Karpas-422 (cell line): ENCODE data around the gene LRRC18. TPM values are rescaled to one million over a fixed set of nuclear protein-coding genes. Genes with fewer than 3 reads are reported as not detected.

Source experiments
- DNase-seq: peaks from one replicate; pipeline ENCODE4 v3.0.0-alpha.2; 2015
- H2AFZ ChIP-seq: fragments of 200-600 bp; sonication (generic); 2 replicates; pipeline ENCODE4 v1.6.1; 2014; ENCODE audit warnings: antibody characterized with exemption, low read length, mixed read lengths
- H3K27ac ChIP-seq: fragments of 200-600 bp; sonication (generic); 2 replicates; pipeline ENCODE4 v1.5.1; 2014; ENCODE audit warnings: mild to moderate bottlenecking, low read length, moderate library complexity
- H3K27me3 ChIP-seq: fragments of 200-600 bp; sonication (generic); 2 replicates; pipeline ENCODE4 v1.6.1; 2014; ENCODE audit warnings: low read length, mixed read lengths
- H3K36me3 ChIP-seq: fragments of 200-600 bp; sonication (generic); 2 replicates; pipeline ENCODE4 v1.6.1; 2014; ENCODE audit warnings: low read length, mixed read lengths; ENCODE audit not compliant: insufficient read depth
- H3K4me1 ChIP-seq: fragments of 200-600 bp; sonication (generic); 2 replicates; pipeline ENCODE4 v1.6.1; 2014; ENCODE audit warnings: mild to moderate bottlenecking, low read length, mixed read lengths
- H3K4me2 ChIP-seq: fragments of 200-600 bp; sonication (generic); 2 replicates; pipeline ENCODE4 v1.6.1; 2014; ENCODE audit warnings: low read length, low read depth, mild to moderate bottlenecking; ENCODE audit not compliant: poor library complexity, severe bottlenecking
- H3K4me3 ChIP-seq: fragments of 200-600 bp; sonication (generic); 2 replicates; pipeline ENCODE4 v1.5.1; 2014; ENCODE audit warnings: mild to moderate bottlenecking, antibody characterized with exemption, low read length, mixed read lengths
- H3K79me2 ChIP-seq: fragments of 200-600 bp; sonication (generic); 2 replicates; pipeline ENCODE4 v1.6.1; 2014; ENCODE audit warnings: mild to moderate bottlenecking, low read length, mixed read lengths
- H3K9ac ChIP-seq: fragments of 200-600 bp; sonication (generic); 2 replicates; pipeline ENCODE4 v1.6.0; 2014; ENCODE audit warnings: low read length
- H3K9me2 ChIP-seq: fragments of 200-600 bp; sonication (generic), shearing (Covaris generic); replicated peaks from 2 replicates; pipeline ENCODE4 v1.6.0; 2014; ENCODE audit warnings: mild to moderate bottlenecking, low read length, moderate library complexity; ENCODE audit not compliant: insufficient read depth
- H3K9me3 ChIP-seq: fragments of 300-700, 200-600 bp; sonication (generic); 2 replicates; pipeline ENCODE4 v1.6.1; 2014; ENCODE audit warnings: low read length, mixed read lengths
- H4K20me1 ChIP-seq: fragments of 200-600 bp; sonication (generic); 2 replicates; pipeline ENCODE4 v1.6.1; 2014; ENCODE audit warnings: mild to moderate bottlenecking, antibody characterized with exemption, low read length, low read depth; ENCODE audit not compliant: insufficient read depth
- total RNA-seq: library from RNA; depleted of rRNA; stranded (reverse); fragments of >200 nt; shearing (Covaris generic); gene quantifications from 2 replicates; pipeline ENCODE4 v1.2.3, GENCODE V29; 2014; ENCODE audit warnings: low replicate concordance

LRRC18 gene
- total RNA-seq, 1 experiment from 2014 or later = 3.4 TPM

GRCh38 chr10:48899781-48900180 lies 39.9 kb downstream of the LRRC18 start:
- Histone ChIP-seq H3K9me3 (no peaks in the 10 kb centered on the region), H3K9me2 (no peaks in the 10 kb centered on the region), H3K36me3 (peaks cover 38% of the 10 kb centered on the region), H3K4me1 (no peaks in the 10 kb centered on the region), H3K79me2 (no peaks in the 10 kb centered on the region), H3K27ac (no peak overlapping the region), H3K4me2 (no peak overlapping the region), H3K4me3 (no peak overlapping the region), H3K27me3 (no peaks in the 10 kb centered on the region), H2AFZ (no peak overlapping the region), H3K9ac (no peak overlapping the region), H4K20me1 (no peaks in the 10 kb centered on the region)
- no peak for DNase-seq

- Histone ChIP-seq H3K36me3 (peaks cover 45% of the 10 kb centered on the region), H4K20me1 (no peaks in the 10 kb centered on the region), H3K79me2 (no peaks in the 10 kb centered on the region), H3K27me3 (no peaks in the 10 kb centered on the region), H3K4me1 (no peaks in the 10 kb centered on the region), H3K9me2 (no peaks in the 10 kb centered on the region), H3K27ac (no peak overlapping the region), H3K4me3 (no peak overlapping the region), H2AFZ (no peak overlapping the region), H3K9me3 (no peaks in the 10 kb centered on the region), H3K4me2 (no peak overlapping the region), H3K9ac (no peak overlapping the region)
- DNase-seq = no peak
Measured at GRCh38 chr10:48898426-48898825, 41.2 kb downstream of the LRRC18 start.

- no peak overlapping the region for H3K4me3 ChIP-seq
- no peaks in the 10 kb centered on the region for H3K79me2 ChIP-seq
- H2AFZ ChIP-seq = no peak overlapping the region
- no peak for DNase-seq
- H3K4me1 ChIP-seq = no peaks in the 10 kb centered on the region
- H3K27me3 ChIP-seq = no peaks in the 10 kb centered on the region
- H3K27ac ChIP-seq = no peak overlapping the region
- H3K9me2 ChIP-seq = no peaks in the 10 kb centered on the region
- H3K9ac ChIP-seq = no peak overlapping the region
- no peaks in the 10 kb centered on the region for H4K20me1 ChIP-seq
- H3K36me3 ChIP-seq = peaks cover 48% of the 10 kb centered on the region
- H3K4me2 ChIP-seq = no peak overlapping the region
- no peaks in the 10 kb centered on the region for H3K9me3 ChIP-seq
Measured at GRCh38 chr10:48897441-48897790, 42.2 kb downstream of the LRRC18 start.

GRCh38 chr10:48896756-48897440 lies 42.7 kb downstream of the LRRC18 start:
- Histone ChIP-seq H3K9me3 (no peaks in the 10 kb centered on the region), H3K79me2 (no peaks in the 10 kb centered on the region), H3K4me1 (no peaks in the 10 kb centered on the region), H3K9me2 (no peaks in the 10 kb centered on the region), H2AFZ (no peak overlapping the region), H3K4me2 (no peak overlapping the region), H3K27ac (no peak overlapping the region), H4K20me1 (no peaks in the 10 kb centered on the region), H3K27me3 (no peaks in the 10 kb centered on the region), H3K4me3 (no peak overlapping the region), H3K9ac (no peak overlapping the region), H3K36me3 (peaks cover 52% of the 10 kb centered on the region)
- DNase-seq = no peak

- Histone ChIP-seq H3K4me1 (no peaks in the 10 kb centered on the region), H3K36me3 (peaks cover 49% of the 10 kb centered on the region; the same call in 1 of the 2 replicates), H3K9me2 (no peaks in the 10 kb centered on the region), H3K79me2 (no peaks in the 10 kb centered on the region), H3K4me2 (no peak overlapping the region), H3K4me3 (no peak overlapping the region), H3K27ac (no peak overlapping the region), H3K27me3 (no peaks in the 10 kb centered on the region), H3K9me3 (no peaks in the 10 kb centered on the region), H3K9ac (no peak overlapping the region), H2AFZ (no peak overlapping the region), H4K20me1 (no peaks in the 10 kb centered on the region)
- DNase-seq = no peak
Measured at GRCh38 chr10:48895803-48896195, 43.8 kb downstream of the LRRC18 start.

GRCh38 chr10:48894911-48895802 lies 44.5 kb downstream of the LRRC18 start:
- Histone ChIP-seq H3K79me2 (no peaks in the 10 kb centered on the region), H3K4me2 (no peak overlapping the region), H3K4me3 (no peak overlapping the region), H3K27me3 (no peaks in the 10 kb centered on the region), H3K9me3 (no peaks in the 10 kb centered on the region), H2AFZ (no peak overlapping the region), H3K9ac (no peak overlapping the region), H4K20me1 (no peaks in the 10 kb centered on the region), H3K36me3 (peaks cover 43% of the 10 kb centered on the region; the same call in 1 of the 2 replicates), H3K27ac (no peak overlapping the region), H3K4me1 (no peaks in the 10 kb centered on the region), H3K9me2 (no peaks in the 10 kb centered on the region)
- no peak for DNase-seq

- Histone ChIP-seq H3K27ac (no peak overlapping the region), H3K9me2 (no peaks in the 10 kb centered on the region), H3K4me2 (no peak overlapping the region), H4K20me1 (no peaks in the 10 kb centered on the region), H3K9ac (no peak overlapping the region), H3K79me2 (no peaks in the 10 kb centered on the region), H3K9me3 (no peaks in the 10 kb centered on the region), H3K4me3 (no peak overlapping the region), H2AFZ (no peak overlapping the region), H3K36me3 (peaks cover 27% of the 10 kb centered on the region; the same call in 1 of the 2 replicates), H3K27me3 (no peaks in the 10 kb centered on the region), H3K4me1 (no peaks in the 10 kb centered on the region)
- DNase-seq = no peak
Measured at GRCh38 chr10:48890888-48891850, 48.5 kb downstream of the LRRC18 start.
